ENCODE measurements around the gene FCHSD2. TPM values are rescaled to one million over a fixed set of nuclear protein-coding genes. Genes with fewer than 3 reads are reported as not detected.

The FCHSD2 gene
- total RNA-seq, 1 donor from 2014 or later = 19.7 TPM

- DNase-seq = no peak
- TF ChIP-seq CTCF (IDR thresholded peaks at IDR 0.05; ENCODE audit: partially characterized antibody, unreplicated experiment) = no peak
- Mint-ChIP-seq H3K27ac (ENCODE audit: unreplicated experiment) (no peak overlapping the region), H3K9me3 (ENCODE audit: unreplicated experiment) (peaks cover 9% of the 10 kb centered on the region), H3K4me1 (ENCODE audit: low read depth, unreplicated experiment) (peaks cover 8% of the 10 kb centered on the region), H3K36me3 (ENCODE audit: unreplicated experiment) (no peaks in the 10 kb centered on the region), H3K27me3 (ENCODE audit: unreplicated experiment) (peaks cover 12% of the 10 kb centered on the region), H3K4me3 (ENCODE audit: unreplicated experiment) (no peak overlapping the region)
These were observed 14.6 kb upstream of the FCHSD2 start for GRCh38 chr11:73156686-73157085.

- Mint-ChIP-seq H3K36me3 (ENCODE audit: unreplicated experiment) (no peaks in the 10 kb centered on the region), H3K27ac (ENCODE audit: unreplicated experiment) (no peak overlapping the region), H3K4me3 (ENCODE audit: unreplicated experiment) (no peak overlapping the region), H3K9me3 (ENCODE audit: unreplicated experiment) (peaks cover 9% of the 10 kb centered on the region), H3K4me1 (ENCODE audit: low read depth, unreplicated experiment) (peaks cover 8% of the 10 kb centered on the region), H3K27me3 (ENCODE audit: unreplicated experiment) (peaks cover 12% of the 10 kb centered on the region)
- TF ChIP-seq CTCF (IDR thresholded peaks at IDR 0.05; ENCODE audit: partially characterized antibody, unreplicated experiment) = no peak
- no peak for DNase-seq
These were observed 14.0 kb upstream of the FCHSD2 start for GRCh38 chr11:73156114-73156513.

GRCh38 chr11:73155102-73155501 is 13.0 kb upstream of the FCHSD2 start:
- TF ChIP-seq CTCF (IDR thresholded peaks at IDR 0.05; ENCODE audit: partially characterized antibody, unreplicated experiment) = no peak

GRCh38 chr11:73154178-73154577 is 12.1 kb upstream of the FCHSD2 start:
- no peak for DNase-seq
- H3K4me3 Mint-ChIP-seq (ENCODE audit: unreplicated experiment) = no peak overlapping the region
- no peak for TF ChIP-seq CTCF (IDR thresholded peaks at IDR 0.05; ENCODE audit: partially characterized antibody, unreplicated experiment)

More at GRCh38 chr11:73155102-73155501, 13.0 kb upstream of the FCHSD2 start:
- no peak overlapping the region for H3K4me3 Mint-ChIP-seq (ENCODE audit: unreplicated experiment)
- H3K27ac Mint-ChIP-seq (ENCODE audit: unreplicated experiment) = no peak overlapping the region
- H3K27me3 Mint-ChIP-seq (ENCODE audit: unreplicated experiment) = peaks cover 8% of the 10 kb centered on the region
- H3K4me1 Mint-ChIP-seq (ENCODE audit: low read depth, unreplicated experiment) = peaks cover 8% of the 10 kb centered on the region
- H3K36me3 Mint-ChIP-seq (ENCODE audit: unreplicated experiment) = no peaks in the 10 kb centered on the region
- peaks cover 9% of the 10 kb centered on the region for H3K9me3 Mint-ChIP-seq (ENCODE audit: unreplicated experiment)
- no peak for DNase-seq

GRCh38 chr11:73152861-73153483 is 10.9 kb upstream of the FCHSD2 start:
- Mint-ChIP-seq H3K36me3 (ENCODE audit: unreplicated experiment) (no peaks in the 10 kb centered on the region), H3K4me3 (ENCODE audit: unreplicated experiment) (no peak overlapping the region), H3K9me3 (ENCODE audit: unreplicated experiment) (peaks cover 10% of the 10 kb centered on the region), H3K4me1 (ENCODE audit: low read depth, unreplicated experiment) (peaks cover 3% of the 10 kb centered on the region), H3K27me3 (ENCODE audit: unreplicated experiment) (peaks cover 2% of the 10 kb centered on the region), H3K27ac (ENCODE audit: unreplicated experiment) (no peak overlapping the region)
- DNase-seq = no peak
- no peak for TF ChIP-seq CTCF (IDR thresholded peaks at IDR 0.05; ENCODE audit: partially characterized antibody, unreplicated experiment)

More at GRCh38 chr11:73154178-73154577, 12.1 kb upstream of the FCHSD2 start:
- no peaks in the 10 kb centered on the region for H3K36me3 Mint-ChIP-seq (ENCODE audit: unreplicated experiment)
- peaks cover 4% of the 10 kb centered on the region for H3K27me3 Mint-ChIP-seq (ENCODE audit: unreplicated experiment)
- H3K9me3 Mint-ChIP-seq (ENCODE audit: unreplicated experiment) = peaks cover 9% of the 10 kb centered on the region
- no peak overlapping the region for H3K27ac Mint-ChIP-seq (ENCODE audit: unreplicated experiment)
- H3K4me1 Mint-ChIP-seq (ENCODE audit: low read depth, unreplicated experiment) = peaks cover 8% of the 10 kb centered on the region
